ENCODE data around the gene NFIA.

NFIA gene

GRCh38 chr1:61453111-61453961 lies 371.0 kb downstream of the NFIA start:
- H3K27me3 ChIP-seq (ENCODE audit: insufficient read depth, low read length, poor library complexity, severe bottlenecking), result no peaks in the 10 kb centered on the region
- H3K4me3 ChIP-seq (ENCODE audit: low read length, poor library complexity, severe bottlenecking), result no peak overlapping the region
- peak overlapping the region; percentile 45 for H3K4me2 ChIP-seq (ENCODE audit: low read depth, low read length, poor library complexity, severe bottlenecking)
- no peaks in the 10 kb centered on the region for H3K36me3 ChIP-seq (ENCODE audit: insufficient read depth, low read length)
- no peaks in the 10 kb centered on the region for H3K9me2 ChIP-seq (replicated peaks; ENCODE audit: low read depth, low read length)
- H3K9ac ChIP-seq (ENCODE audit: low read depth, low read length, poor library complexity, severe bottlenecking), result peak overlapping the region; percentile 20
- H3K79me2 ChIP-seq (ENCODE audit: insufficient read depth, low read length), result no peaks in the 10 kb centered on the region
- peaks cover 33% of the 10 kb centered on the region for H3K4me1 ChIP-seq (ENCODE audit: insufficient read depth, low read length, poor library complexity, severe bottlenecking)
- no peaks in the 10 kb centered on the region for H3F3A ChIP-seq (ENCODE audit: low read depth)
- H2AFZ ChIP-seq (ENCODE audit: low read length), result peak overlapping the region; percentile 79
- H3K9me3 ChIP-seq (ENCODE audit: insufficient read depth, low read depth, low read length), result no peaks in the 10 kb centered on the region
- TF ChIP-seq CTCF (conservative IDR thresholded peaks at IDR 0.05; ENCODE audit: low read length), result peak; percentile 91
- TF ChIP-seq EZH2phosphoT487 (IDR thresholded peaks at IDR 0.05; ENCODE audit: borderline replicate concordance), result no peak
- H4K20me1 ChIP-seq (ENCODE audit: insufficient read depth, low read length, poor library complexity, severe bottlenecking), result no peaks in the 10 kb centered on the region

DNA sequence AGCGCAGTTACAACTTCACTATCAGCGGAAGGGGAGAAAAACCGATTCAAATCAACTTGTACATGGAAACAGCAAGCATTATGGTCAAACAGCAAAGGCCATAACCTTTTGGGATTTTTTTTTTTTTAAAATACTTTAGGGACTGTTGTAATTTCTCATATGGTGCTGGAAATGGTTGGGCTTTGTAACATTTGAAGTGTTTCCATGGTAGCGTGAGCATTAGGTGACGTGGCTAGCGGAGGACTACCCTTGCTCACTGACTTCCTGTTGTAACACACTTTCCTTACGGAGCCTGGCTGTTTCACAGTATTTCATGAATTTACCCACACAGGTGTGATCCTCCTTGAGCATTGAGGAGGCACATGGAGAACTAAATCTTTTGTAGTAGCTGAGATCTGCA lies 373.0 kb downstream of the NFIA start:
- Histone ChIP-seq H3K27me3 (ENCODE audit: insufficient read depth, low read length, poor library complexity, severe bottlenecking) (no peaks in the 10 kb centered on the region), H4K20me1 (ENCODE audit: insufficient read depth, low read length, poor library complexity, severe bottlenecking) (no peaks in the 10 kb centered on the region), H3K79me2 (ENCODE audit: insufficient read depth, low read length) (no peaks in the 10 kb centered on the region), H3K9me2 (replicated peaks; ENCODE audit: low read depth, low read length) (no peaks in the 10 kb centered on the region), H3K9me3 (ENCODE audit: insufficient read depth, low read depth, low read length) (no peaks in the 10 kb centered on the region), H3F3A (ENCODE audit: low read depth) (no peaks in the 10 kb centered on the region), H3K9ac (ENCODE audit: low read depth, low read length, poor library complexity, severe bottlenecking) (no peak overlapping the region), H2AFZ (ENCODE audit: low read length) (no peak overlapping the region), H3K4me3 (ENCODE audit: low read length, poor library complexity, severe bottlenecking) (no peak overlapping the region), H3K4me2 (ENCODE audit: low read depth, low read length, poor library complexity, severe bottlenecking) (no peak overlapping the region), H3K4me1 (ENCODE audit: insufficient read depth, low read length, poor library complexity, severe bottlenecking) (peaks cover 26% of the 10 kb centered on the region), H3K36me3 (ENCODE audit: insufficient read depth, low read length) (no peaks in the 10 kb centered on the region)
- TF ChIP-seq CTCF (conservative IDR thresholded peaks at IDR 0.05; ENCODE audit: low read length) (no peak), EZH2phosphoT487 (IDR thresholded peaks at IDR 0.05; ENCODE audit: borderline replicate concordance) (no peak)

- no peaks in the 10 kb centered on the region for H3K9me2 ChIP-seq (replicated peaks; ENCODE audit: low read depth, low read length)
- 0 out of 2 replicates have a peak overlapping the region, but pooled peaks have one; percentile 34 for H2AFZ ChIP-seq (ENCODE audit: low read length)
- H3F3A ChIP-seq (ENCODE audit: low read depth), result no peaks in the 10 kb centered on the region
- no peak for TF ChIP-seq CTCF (conservative IDR thresholded peaks at IDR 0.05; ENCODE audit: low read length)
- no peak for TF ChIP-seq EZH2phosphoT487 (IDR thresholded peaks at IDR 0.05; ENCODE audit: borderline replicate concordance)
- no peak overlapping the region for H3K4me3 ChIP-seq (ENCODE audit: low read length, poor library complexity, severe bottlenecking)
- H3K79me2 ChIP-seq (ENCODE audit: insufficient read depth, low read length), result no peaks in the 10 kb centered on the region
- no peaks in the 10 kb centered on the region for H3K27me3 ChIP-seq (ENCODE audit: insufficient read depth, low read length, poor library complexity, severe bottlenecking)
- H3K4me1 ChIP-seq (ENCODE audit: insufficient read depth, low read length, poor library complexity, severe bottlenecking), result peaks cover 7% of the 10 kb centered on the region
- H4K20me1 ChIP-seq (ENCODE audit: insufficient read depth, low read length, poor library complexity, severe bottlenecking), result no peaks in the 10 kb centered on the region
- no peak overlapping the region for H3K4me2 ChIP-seq (ENCODE audit: low read depth, low read length, poor library complexity, severe bottlenecking)
- no peaks in the 10 kb centered on the region for H3K36me3 ChIP-seq (ENCODE audit: insufficient read depth, low read length)
- no peak overlapping the region for H3K9ac ChIP-seq (ENCODE audit: low read depth, low read length, poor library complexity, severe bottlenecking)
- H3K9me3 ChIP-seq (ENCODE audit: insufficient read depth, low read depth, low read length), result no peaks in the 10 kb centered on the region
These were observed 375.2 kb downstream of the NFIA start for GRCh38 chr1:61457526-61458040.

Data from Loucy (cell line).